ENCODE data around the gene SEMA3C.

SEMA3C gene

DNA sequence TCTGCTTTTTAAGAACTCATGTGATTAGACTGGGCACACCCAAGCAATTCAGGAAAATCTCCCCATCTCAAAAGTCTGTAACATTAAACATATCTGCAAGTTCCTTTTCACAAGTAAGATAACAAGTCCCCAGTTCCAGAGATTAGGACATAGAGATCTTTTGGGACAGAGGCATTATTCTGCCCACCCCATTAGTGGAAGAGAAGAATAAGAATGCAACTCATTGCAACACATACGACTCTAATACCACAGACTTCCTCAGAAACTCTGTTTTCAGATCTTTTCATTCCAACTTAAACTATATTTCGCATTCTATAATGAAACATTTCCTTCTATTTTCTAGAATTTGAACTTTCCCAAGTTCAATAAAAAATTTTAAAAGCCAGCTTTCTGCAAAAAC, 137.7 kb downstream of the SEMA3C start:
- DNase-seq (ENCODE audit: low read depth in 3 of 3), result no peak

DNA sequence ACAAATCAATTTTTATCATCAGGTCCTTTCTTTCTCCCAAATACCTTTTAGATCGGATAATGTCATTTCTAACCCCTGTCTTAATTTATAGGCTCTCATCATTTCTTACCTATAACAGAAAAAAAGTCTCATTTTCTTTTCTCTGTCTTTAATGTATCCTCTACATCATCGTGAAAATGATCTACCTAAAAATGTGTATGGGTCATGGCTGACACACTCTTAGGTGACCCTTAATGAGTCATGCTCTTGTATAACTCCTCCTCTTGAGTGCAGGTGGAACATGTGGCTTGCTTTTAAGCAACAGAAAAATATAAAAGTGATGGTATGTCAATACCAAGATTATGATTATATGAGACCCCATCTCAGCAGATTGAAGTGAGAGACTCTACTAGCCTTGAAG, 139.4 kb downstream of the SEMA3C start:
- DNase-seq (ENCODE audit: low read depth in 3 of 3), result no peak

DNA sequence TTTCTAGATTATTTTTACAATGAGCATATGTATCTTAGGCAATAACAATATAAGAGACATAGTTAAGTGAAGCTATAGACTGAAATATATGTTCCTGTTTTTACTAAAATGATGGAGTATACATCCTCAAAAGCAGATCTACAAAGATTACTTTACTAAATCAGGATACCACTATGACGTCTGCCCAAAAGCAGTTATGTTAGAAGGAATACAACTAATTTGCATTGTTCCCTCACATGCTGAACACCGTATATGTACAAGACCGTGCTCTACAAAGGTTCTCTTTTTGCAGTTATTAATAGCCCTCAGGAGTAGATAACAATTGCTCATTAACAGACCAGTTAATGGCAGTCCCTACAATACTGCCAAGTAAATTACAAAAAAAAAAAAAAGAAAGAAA, 143.0 kb downstream of the SEMA3C start:
- DNase-seq (ENCODE audit: low read depth in 3 of 3), result no peak

DNA sequence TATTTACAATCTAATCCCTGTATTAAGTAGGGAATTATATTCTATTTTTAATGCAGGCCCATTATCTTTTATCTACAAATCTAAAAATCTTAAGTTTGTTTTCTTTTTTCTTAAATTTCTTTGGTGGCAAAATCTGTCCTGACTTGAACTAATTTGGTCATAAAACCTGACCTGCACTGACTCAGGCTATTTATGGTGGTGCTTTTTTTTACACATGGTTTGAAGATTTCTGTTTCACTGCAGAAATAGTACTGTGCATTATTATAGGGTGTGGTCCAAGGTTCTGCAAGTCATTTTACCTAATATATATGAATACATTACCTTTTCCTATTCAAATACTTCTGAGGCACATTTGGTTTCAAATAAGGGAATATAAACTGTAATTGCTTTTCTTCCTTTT, 143.4 kb downstream of the SEMA3C start:
- DNase-seq (ENCODE audit: low read depth in 3 of 3), result no peak

DNA sequence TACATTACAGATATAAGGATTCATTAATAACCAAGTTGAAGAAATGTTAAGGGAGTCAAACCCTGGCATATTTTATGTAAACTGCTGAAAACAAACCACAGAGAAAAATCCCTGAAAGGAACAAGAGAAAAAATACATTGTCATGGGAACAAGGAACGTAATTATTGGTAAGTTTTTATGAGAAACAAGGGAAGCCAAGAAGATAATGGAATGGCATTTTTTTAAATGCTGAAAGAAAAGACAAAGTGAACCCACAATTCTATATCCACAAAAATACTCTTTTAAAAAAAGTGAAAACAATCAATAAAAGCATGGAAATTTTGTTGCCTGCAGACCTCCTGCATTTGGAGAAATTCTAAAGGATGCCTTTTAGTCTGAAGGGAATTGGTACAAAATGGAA, 144.0 kb downstream of the SEMA3C start:
- no peak for DNase-seq (ENCODE audit: low read depth in 3 of 3)

DNA sequence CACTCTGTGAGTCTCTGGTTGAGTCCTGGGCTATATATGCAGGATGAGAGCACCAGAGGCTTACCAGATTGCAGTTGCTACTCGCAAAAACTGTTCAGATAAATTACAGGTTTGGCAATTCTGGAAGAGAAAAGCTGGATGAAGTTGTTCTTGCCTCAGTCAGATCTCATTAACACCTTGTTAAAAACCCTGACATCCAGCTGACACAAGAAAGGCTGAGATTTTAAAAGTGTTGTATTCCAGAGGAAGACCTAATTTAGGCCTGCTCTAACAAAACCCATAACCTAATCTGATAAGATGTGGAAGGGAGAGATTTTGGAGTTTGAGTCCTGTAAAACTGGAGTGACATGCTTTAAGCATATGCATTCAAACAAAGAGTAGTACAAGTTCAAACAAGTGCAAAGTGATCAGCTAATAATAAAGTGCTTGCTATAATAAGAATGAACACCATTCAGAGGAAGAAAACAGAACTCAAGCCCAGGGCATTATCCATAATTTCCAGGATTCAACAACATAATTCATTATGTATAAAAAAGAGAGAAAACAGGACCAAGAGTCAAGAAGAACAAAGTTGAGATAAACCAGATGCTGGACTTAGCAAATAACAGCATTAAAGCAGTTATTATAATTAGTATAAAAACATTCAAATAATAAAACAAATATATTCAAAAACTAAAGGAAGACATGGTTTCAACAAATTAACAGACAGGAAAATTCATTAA, 144.9 kb downstream of the SEMA3C start:
- no peak for DNase-seq (ENCODE audit: low read depth in 3 of 3)

DNA sequence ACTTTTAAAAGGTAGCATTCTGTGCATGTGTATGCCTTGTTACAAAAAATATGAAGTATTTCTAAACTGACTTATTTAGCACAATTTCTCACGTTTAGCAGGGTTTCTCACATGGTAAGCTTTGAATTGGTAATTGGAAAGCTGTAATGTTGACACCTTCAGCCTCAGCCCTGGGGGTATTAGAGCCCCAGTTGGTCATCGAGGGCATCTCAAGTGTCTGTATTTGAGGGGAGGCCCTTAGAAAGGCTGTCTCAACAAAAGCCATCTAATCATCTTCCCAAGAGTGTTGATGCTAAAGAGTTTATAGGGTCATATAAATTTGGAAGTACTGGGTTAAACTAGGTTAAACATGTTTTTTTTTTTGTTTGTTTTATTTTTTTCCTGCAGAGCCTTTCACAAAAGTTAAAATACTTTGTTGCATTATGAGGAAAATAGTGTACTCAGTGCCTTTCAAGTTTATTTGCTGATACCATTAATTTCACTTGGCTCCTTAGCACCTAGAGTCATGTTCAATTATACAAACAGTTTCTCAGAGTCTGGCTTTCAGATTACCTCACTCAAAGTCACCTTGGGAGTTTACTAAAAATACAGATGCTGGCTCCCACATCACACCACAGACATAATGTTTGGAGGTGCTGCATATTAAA, 146.4 kb downstream of the SEMA3C start:
- DNase-seq (ENCODE audit: low read depth in 3 of 3), result no peak

DNA sequence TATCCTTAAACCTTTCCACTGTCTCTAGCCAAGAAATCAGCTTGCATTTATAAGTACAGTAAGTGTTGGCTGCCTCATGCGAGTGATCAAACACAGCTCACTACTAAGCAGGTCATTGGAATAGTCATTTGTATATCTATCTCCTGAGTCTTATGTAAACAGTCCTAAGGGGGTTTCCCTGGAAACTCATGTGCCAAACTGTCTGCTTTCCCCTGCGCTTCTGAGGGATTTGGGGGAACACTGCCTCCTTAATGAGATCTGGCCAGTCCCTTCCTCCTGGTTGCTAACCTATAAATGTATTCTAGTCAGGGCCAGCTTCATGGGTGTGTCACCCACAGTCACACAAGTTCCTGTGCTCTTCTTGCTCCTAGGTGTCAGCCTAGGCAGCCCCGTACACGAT, 147.3 kb downstream of the SEMA3C start:
- DNase-seq (ENCODE audit: low read depth in 3 of 3), result no peak

DNA sequence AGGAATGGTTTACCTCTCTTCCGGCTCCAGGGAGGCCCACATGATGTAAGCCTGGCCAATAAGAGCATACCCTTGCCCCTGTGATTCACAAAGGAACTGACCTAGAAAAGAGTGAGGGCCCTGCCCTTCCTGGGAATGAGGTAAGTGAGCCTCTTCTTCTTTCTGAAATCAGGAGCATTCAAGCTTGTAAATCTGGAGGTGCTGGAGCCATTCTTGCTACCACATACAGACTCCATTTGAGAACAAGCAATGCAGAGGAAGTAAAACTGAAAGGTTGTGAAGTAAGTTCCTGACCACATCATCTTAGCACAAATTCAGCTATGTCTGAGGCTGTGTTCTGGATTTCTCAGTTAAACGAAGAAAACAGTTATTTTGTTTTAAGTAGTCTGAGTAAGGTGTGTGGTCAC, 148.2 kb downstream of the SEMA3C start:
- DNase-seq (ENCODE audit: low read depth in 3 of 3), result no peak

DNA sequence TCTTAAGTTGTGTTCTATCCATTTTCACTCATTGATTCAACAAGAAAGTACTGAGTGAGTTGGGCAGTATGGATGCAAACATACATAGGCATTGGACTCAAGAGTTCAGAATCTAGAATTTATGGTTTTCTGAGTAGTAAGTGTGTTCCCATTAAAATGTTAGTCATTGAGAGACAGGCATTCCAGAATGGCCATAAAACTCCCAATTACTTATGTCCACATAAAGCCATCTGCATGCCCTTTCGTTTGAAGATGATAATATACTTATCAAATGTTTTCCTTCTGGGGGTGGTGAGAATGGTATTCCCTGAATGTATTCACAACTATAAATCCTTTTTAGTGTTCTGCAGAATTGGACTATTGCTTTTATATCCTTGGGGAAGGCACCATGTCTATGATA, 148.8 kb downstream of the SEMA3C start:
- no peak for DNase-seq (ENCODE audit: low read depth in 3 of 3)

DNA sequence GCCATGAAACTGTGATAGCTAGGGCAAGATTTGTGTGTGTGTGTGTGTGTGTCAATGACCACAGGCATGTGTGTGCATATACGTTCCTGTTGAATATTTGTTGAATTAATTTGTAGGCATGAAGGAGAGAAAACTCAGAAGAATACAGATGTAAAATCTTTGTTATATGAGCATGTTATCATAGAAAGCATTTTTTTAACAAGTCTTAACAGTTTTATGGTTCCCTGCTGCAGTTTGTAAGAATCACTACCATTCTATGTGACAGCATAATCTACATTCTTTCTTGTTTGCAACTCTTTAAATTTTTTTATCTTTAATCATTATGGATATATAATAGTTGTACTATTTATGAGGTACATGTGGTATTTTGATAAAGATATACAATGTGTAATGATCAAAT, 150.1 kb downstream of the SEMA3C start:
- no peak for DNase-seq (ENCODE audit: low read depth in 3 of 3)

DNA sequence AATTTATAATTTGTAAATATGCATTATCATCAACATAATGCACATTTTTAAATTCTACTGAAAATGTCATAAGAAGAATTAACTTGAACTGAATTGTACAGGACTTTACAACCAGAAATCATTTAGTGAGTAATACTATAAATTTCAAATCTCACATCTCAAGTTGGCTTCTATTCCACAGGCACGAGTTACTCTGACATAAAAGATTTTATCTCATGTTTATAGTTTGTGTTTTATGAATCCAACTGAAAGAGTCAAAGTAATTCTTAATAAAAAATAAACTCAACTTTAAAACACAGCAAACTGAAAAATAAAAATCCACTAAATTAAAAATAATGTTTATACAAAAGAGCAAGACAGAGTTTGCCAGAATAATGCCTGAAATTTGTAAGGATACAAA, 151.2 kb downstream of the SEMA3C start:
- DNase-seq (ENCODE audit: low read depth in 3 of 3), result no peak

DNA sequence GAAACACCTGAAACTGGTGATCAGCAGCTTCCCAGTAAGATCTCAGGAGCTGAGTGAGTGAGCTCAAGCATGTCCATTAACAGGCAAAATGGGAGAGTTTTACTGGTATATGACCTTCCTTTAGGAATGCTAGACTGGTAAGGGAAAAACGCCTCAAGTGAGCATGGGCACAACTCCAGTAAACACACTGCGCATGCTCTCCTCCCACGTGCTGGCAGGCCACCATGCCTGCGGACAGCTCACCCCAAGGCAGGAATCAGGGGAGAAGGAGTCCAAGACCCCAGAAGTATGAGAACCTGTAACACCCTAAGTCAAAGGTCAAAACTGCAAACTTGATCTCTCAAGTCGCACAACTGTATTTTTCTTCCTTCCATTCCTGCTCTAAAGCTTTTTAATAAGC, 152.1 kb downstream of the SEMA3C start:
- DNase-seq (ENCODE audit: low read depth in 3 of 3), result no peak

DNA sequence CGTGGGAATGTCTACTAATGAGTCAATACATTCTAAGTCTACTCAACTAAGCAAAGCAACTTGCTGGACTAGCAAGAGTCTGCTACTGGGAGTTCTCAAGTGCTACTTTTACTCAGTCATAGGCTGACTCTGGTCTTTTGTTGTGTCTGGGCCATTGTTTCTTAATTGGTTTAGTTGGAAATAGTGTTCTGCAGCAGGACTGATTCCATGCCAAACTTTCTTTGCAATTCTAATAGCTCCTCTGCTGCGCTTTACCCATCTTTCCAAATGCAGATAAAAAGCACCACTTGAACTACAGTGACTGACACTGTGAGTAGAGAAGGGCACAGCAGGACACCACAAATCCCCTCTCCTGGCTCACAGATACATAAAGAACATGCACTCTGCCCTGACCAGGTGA, 154.7 kb downstream of the SEMA3C start:
- no peak for DNase-seq (ENCODE audit: low read depth in 3 of 3)

DNA sequence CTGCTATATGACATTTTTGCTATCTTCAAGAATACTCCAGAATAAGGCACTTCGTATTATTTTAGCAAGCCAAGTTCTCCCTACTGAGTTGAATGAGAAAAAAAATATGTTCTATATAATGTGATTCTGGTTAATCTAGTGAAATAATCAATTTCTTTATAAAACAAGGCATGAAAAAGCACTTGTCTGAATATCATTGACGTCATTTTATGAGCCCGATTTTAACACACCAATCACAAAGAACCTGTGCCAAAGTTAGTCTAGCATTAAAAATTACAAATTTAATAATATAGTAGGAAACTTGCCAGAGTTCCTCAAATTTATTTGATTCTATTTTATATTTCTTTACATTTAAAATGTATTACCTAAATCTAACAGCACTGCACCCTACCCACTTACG, 155.1 kb downstream of the SEMA3C start:
- DNase-seq (ENCODE audit: low read depth in 3 of 3), result no peak

DNA sequence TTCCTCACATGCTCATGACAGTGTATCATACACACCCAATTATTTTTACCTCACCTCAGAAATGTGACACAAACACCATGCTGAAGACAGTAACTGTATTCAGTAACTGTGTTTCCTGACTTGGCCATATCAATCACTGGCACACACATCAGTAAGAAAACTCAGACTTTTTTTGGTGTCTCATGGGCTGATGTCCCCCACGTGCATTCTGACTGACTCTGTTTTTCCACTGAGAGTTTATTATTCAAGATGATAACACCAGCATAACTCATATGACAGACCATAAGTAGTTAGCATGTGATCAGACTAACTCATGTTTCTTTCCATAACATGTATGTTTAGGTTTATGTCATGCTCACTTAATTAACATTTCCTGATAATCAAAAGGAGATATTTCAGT, 155.6 kb downstream of the SEMA3C start:
- DNase-seq (ENCODE audit: low read depth in 3 of 3), result no peak

DNA sequence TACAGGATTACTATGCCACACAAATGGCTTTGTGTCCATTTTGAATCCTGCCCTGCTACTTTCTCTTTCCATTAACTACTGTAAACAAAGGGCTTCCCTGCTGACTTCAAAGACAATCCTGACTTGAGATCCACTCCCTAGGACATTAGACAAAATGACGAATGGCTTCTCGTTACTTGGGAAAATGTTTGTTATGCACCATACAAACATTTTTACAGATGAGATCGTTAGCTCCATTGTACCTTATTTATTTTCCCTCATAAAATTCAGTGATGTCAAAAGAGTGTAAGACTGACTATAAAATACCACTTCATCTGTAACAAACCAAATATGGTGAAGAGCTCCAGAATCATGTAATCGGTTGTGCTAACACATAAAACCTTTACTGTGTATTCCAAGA, 158.6 kb downstream of the SEMA3C start:
- no peak for DNase-seq (ENCODE audit: low read depth in 3 of 3)

DNA sequence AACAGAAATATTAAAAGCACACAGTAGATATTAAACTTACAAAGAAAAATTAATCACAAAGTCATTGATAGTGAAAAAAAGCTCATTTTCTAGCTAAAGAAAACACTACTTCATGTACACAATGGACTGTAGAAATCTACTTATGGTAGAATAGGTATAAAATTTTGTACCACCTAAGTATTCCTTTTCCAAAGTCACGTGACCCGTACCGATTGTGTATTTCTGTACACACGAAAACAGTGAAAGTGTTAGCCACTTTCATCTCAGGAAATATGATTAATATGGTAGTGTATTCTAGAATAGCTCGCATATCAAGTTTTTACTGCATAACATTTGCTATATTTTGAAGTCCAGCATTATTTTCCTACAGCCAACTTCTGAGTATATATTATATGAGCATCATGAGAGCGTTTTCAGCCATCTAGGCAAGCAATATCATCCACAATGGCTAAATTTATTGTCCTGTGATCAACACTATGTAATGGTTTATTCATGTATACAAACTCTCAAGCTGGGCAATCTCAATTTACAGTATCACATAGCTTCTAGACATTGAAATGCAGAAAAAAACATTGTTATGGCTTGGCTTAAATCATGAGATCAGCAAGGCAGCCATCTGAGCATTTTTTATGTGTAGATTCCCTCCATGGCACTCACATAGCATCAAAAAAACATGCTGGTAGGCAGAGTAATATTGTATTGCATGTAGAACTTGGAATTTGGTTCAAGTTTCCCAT, 165.7 kb downstream of the SEMA3C start:
- DNase-seq (ENCODE audit: low read depth in 3 of 3), result no peak

DNA sequence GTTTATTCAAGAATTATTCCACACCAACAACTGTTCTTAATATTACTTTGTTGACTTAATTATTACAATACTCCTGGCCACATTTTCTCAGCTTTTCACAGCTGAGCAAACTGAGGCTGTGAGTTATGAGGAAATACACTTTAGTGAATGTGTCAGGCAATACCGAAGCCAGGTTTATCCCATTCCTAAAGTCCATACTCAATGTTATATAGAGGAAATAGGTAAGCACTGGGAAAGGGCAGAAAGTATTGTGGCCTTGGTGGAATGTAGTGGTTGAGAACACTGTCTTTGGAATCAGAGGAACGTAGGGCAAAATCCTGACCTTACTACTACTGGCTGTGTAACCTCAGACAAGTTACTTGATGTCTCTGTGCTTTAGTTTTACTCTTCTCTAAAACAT, 169.6 kb downstream of the SEMA3C start:
- DNase-seq (ENCODE audit: low read depth in 3 of 3), result no peak

DNA sequence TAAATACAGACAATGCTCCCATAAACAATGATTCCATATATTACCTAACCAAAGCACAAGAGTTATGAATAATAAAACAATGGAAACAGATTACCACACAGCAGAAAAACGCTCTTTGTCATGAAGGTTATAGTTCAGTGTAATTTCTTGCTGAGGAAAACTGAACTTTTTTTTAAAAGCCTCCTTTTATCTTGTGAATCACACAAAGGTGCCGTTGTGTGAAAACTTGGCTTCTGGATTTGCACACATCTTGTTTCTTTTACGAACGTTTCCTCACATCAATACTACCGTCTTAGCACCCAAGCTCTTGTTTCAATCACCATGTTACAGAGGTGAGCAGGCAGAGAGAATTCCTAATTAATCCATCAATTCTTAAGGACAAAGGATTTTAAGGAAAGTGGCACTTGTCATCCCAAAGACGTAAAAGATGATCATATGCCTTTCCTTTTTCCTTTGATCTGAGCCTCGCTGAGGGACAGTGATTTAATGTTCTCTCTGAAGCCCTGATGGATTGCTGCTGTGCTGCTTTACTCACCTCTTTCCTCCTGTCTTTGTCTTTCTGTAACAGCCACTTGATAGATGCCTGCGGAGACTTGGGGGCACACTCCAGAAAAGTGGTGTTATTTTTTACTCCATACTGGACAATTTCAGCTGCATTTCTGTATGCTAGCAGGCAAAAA, 170.3 kb downstream of the SEMA3C start:
- DNase-seq (ENCODE audit: low read depth in 3 of 3), result no peak

DNA sequence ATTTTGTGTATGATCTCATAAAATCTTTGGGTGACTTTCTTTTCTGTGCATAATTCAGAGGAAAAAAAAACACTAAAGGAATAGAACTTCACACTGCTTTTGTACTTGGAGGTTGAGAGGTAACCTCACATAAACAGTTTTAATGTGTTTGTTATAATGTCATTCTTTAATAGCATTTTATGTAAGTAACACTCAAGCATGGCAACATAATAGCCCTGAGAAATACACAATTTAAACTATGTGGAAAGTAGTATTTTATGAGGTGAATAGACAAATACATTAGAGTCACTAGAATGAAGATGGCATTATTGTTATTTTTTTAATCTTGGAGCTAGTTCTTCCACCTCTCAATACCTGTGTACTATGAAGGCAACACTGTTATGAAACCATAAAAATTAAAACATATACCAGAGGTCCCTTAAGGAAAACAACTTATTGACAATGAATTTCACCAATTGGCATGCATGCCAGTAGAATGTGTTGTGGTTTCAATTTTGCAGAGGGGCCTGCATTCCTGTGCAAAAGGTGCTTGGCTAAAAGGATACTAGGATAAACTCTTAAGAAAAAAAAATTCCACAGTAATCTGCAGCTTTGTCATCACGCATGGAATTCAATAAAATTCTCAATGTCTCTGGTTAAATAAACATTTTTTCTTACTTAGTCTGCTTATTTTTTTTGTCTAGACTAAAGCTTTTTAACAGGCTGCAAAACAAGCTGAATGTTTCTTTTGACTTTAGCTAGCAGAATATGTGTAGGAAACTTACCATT, 177.9 kb downstream of the SEMA3C start:
- no peak for DNase-seq (ENCODE audit: low read depth in 3 of 3)
